GM10847 (cell line): ENCODE data around the gene CCR4.

Experiments
- POLR2A ChIP-seq: IDR thresholded peaks from 2 replicates; pipeline ENCODE4 v1.6.1; 2011; ENCODE audit not compliant: insufficient read length; ENCODE audit errors: extremely low read depth

CCR4 gene

DNA sequence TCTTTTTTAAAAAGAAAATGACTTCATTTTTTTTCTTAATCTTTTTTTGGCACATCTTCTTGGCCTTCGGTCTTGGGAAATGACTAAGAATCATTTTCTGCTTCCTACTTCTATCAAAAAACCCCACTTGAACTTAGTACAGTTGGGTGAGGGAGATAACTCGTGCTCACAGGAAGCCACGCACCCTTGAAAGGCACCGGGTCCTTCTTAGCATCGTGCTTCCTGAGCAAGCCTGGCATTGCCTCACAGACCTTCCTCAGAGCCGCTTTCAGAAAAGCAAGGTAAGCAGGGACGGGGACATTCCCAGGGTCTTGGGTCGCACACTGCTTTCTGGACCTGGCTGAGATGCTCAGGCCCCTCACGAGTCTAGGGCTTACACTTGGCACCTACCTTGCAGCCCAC, at the start of gene CCR4:
CCR4 (plus strand) TSS at position 235 of the 402 bp plus-strand sequence. CDS start 1,779 bp downstream, outside the sequence.
- TF ChIP-seq POLR2A, result no peak

DNA sequence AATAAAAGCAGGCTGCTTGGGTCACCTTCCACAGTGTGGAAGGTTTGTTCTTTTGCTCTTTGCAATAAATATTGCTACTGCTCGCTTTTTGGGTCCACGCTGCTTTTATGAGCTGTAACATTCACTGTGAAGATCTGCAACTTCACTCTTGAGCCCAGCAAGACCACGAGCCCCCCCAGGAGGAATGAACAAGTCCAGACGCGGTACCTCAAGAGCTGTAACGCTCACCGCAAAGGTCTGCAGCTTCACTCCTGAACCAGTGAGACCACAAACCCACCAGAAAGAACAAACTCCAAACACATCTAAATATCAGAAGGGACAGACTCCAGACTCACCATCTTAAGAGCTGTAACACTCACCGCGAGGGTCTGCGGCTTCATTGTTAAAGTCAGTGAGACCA, 47.5 kb upstream of the CCR4 start:
- no peak for TF ChIP-seq POLR2A

DNA sequence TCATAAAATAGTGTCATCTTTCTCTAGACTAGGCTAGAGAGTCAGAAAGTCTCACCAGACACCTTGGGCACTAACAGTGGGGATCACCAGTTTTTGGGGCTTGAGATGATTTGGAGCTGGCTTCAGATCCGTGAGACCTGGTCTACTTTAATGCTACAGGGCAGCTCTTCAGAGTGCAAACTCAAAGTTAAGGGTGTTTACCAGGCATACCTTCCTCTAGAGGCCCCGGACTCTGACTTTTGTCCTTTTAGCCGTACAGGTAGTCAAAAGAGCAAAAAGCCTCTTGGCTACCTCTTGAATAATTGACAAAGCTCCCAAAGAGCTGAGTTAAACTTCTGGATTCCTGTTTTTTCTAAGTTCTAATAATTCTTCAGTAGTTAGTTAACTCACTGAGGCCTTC, 41.4 kb upstream of the CCR4 start:
- TF ChIP-seq POLR2A, result no peak

DNA sequence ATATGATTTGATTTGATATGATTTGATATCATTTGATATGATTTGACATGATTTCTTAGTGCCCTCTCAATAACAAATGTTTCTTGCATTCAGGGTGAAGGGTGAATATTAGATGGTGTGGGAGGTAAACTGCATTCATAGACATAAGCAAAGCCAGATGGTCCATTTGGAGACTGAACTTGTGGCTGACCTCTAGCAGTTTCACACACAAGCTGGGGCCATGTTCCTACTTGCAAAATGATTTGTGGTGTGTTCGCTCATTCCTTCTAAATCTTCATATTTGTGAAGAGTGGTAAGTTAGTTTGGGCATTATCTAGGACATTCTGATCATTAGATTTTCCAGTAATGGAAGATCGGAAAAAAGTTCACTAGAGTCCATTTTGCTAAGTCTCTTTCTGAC, 40.5 kb upstream of the CCR4 start:
- no peak for TF ChIP-seq POLR2A

DNA sequence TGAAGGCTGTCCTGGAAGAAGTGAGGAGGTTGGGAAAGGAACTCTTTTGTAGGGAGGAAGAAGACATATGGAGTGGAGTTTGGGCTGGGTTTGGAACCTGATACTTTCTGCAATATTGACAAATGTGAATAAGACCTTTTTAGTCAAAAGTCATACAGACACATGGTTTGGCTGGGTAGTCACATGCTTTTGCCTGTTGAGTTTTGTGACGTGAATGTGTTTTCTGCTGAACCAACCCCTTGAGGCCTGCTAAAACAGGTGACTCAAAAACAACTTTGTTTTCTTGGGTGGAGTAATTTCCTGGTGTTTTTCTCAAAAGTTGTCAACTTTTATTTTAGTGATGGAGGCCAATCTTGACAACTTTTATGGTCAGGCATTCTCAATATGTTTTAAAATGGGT, 39.4 kb upstream of the CCR4 start:
- TF ChIP-seq POLR2A, result no peak

DNA sequence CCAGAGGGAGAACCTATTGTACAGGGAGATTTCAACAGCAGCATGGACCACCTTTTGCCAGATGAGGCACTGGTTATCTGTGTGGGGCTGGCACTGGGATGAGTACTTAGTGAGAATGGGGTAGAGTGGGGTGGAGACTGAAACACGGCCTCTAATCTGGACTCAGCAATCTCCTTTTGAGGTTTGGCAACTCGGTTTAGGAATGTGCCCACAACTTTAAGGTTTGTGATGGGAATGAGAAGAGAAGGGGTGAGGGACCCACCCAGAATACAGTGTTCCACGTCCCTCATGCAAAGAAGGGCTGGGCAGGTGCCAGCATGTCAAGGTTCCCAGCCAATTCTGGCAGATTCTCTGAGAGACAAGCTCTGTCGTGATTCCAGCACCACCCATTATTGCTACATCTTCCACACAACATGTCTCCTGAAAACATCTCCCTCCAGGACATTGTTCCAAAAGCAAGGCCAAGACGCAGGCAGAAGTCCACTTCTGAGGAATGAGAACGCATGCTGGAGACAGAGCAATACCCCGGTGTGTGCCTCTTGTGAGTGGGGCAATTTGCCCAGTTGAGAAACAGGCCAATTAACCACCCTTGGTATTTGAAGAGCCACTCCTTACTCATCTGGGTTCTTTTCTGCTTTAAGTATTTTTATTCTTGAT, 37.5 kb upstream of the CCR4 start:
- TF ChIP-seq POLR2A, result no peak

DNA sequence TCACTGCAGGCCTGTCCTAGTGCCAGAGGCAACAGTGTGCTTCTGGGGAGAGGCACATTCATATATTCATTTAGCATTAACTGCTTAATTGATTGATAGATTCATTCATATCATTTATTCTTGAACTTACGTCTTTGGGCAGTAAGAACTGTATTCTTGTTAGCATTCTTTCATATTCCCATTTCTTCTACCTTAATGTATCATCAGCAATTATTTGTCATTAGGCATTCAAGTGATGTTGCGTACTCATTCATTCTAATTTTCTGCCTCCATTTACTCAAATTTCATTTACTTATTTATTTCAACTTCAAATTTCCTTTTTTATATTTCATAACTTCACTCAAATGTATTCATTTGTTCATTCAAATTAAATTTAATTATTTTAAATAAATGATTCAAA, 31.5 kb upstream of the CCR4 start:
- no peak for TF ChIP-seq POLR2A

DNA sequence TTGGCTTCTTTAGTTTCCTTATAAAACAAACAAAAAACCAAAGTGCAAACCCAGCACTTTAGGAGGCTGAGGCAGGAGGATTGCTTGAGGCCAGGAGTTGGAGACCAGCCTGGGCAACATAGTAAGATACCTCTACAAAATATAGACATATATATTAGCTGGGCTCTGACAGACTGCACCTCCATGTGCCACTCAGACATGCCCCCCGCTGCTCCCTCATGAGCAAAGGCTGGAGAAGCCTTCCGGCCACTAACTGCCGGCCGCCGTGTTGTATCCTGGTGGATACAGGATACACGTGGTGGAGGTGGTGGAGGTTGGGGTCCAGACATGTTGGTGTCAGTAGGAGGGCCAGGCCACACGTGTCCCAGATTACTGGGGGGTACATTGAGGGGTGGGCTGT, 29.4 kb upstream of the CCR4 start:
- no peak for TF ChIP-seq POLR2A

DNA sequence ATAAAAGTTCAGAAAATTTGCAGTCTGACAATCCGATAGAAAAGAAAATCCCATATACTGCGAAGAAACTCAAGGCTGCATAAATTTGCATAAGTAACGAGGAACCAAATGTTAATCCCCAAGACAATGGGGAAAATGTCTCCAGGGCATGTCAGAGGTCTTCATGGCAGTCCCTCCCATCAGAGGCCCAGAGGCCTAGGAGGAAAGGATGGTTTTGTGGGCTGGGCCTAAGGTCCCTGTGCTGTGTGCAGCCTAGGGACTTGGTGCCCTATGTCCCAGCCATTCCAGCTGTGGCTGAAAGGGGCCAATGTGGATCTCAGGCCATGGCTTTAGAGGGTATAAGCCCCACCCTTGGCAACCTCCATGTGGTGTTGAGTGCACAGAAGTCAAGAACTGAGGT, 21.3 kb upstream of the CCR4 start:
- TF ChIP-seq POLR2A, result no peak

DNA sequence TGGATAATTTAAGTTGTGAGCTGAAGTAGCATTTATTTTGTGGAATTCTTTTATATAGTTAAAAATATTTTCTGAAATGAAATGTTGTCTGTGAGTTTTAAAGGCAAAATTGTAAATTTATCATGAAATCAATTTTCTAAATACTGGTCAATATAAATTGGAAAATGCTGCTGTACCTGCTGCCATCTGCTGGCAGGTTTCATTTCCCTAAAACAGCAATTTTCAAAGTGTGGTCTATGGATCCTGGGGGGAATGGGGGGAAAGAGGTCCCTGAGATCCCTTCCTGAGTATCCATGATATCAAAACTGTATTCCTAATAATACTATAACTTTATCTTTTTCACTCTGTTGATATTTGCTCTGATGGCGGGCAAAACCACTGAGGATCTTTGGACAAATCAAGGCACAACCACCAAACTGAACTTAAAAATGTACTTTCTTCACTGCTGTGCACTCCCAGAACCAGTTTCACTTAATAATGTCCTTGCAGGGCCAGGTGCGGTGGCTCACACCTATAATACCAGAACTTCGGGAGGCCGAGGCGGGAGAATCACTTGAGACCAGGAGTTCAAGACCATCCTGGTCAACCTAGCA, 17.2 kb upstream of the CCR4 start:
- TF ChIP-seq POLR2A, result no peak

DNA sequence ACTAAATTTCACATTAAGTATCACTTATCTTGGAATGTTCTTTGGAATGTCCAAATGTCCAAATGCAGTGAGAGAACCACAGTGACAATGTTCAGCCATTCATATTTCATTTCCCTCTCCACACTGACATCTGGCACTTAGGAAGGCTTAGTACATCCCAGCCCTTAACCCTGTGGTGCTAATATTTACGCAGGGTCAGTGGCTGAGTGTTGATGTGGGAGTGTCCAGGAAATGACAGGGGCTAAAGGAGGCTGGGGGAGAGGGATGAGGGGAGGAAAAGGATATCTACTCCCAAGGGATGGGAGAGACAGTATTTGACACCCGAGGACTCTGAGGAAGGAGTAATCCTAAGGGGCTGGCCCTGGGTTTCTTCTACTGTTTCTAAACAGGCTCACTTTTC, 14.1 kb upstream of the CCR4 start:
- TF ChIP-seq POLR2A, result no peak

DNA sequence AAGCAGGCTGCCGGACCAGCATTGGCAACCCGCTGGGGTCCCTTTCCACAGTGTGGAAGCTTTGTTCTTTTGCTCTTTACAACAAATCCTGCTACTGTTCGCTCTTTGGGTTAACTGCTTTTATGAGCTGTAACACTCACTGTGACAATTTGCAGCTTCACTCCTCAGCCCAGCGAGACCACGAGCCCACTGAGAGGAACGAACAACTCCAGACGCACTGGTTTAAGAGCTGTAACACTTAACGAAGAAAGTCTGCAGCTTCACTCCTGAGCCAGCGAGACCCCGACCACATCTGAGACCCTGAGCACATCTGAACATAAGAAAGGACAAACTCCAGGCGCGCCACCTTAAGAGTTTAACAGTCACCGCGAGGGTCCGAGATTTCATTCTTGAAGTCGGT, 10.7 kb upstream of the CCR4 start:
- no peak for TF ChIP-seq POLR2A

DNA sequence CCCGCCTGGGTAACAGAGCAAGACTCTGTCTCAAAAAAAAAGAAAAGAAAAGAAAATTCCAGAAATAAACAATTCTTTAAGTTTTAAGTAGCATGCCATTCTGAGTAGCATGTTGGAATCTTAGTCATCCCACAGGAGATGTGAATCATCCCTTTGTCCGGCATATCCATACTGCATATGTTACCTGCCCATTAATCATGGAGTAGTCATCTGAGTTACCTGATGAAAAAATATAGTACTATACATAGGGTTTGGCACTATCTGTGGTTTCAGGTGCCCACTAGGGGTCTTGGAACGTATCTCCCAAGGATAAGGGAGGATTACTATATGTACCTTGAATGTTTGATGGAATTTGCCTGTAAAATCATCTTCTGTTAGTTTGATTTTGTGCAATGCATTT, 6.3 kb upstream of the CCR4 start:
- no peak for TF ChIP-seq POLR2A

DNA sequence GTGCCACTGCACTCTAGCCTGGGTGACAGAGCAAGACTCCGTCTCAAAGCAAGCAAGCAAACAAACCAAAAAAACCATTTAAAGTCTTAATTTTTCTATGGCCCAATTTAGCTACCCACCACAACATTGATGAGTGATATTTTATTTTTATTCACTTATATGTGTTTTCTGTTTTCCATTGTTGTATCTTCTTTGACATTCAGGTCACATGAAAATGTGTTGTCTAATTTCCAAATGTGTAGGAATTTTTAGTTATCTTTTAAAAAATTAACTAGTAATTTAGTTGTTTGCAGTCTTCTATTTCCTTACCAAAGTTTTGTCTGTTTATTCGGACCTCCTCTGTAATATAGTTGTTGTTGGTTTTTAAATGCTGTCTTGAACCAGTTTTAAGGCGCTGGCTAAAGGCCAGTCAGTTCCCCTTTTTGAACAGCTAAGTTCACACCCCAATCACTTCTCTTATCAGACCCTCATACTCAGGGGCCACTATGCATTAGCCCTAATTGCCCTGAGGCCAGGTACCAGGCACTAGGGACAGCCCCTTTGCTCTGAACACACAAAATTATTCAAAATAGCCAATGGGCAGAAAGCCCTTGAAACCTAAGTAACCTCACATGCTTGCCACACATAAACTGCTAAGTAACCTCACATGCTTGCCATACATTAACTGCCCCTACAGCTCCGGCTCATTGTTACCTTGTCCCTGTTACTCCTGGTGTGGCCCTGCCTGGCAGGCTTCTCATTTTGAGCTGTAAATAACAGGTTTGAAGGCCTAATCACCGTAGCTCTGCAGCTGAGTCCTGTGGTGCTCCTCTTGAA, 4.3 kb upstream of the CCR4 start:
- TF ChIP-seq POLR2A, result no peak

DNA sequence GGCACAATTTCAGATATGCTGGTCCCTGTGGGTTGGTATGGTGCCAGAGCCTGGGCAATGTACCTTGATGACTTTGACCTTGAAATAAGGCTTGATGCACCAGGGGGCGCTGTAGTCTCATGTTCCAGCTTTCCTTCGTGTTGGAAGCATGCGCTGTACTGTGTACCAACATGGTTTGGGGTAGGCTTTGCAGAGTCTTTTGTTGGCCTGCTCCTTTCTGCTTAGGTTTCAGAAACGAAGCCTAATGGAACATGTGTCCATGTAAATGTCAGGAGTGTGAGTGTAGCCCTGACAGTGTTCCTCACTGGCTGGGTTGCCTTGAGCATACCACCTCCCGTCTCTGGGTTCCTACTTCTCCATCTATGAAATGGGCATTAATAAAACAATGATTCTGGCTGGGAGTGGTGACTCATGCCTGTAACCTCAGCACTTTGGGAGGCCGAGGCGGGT, 3.6 kb upstream of the CCR4 start:
- no peak for TF ChIP-seq POLR2A

DNA sequence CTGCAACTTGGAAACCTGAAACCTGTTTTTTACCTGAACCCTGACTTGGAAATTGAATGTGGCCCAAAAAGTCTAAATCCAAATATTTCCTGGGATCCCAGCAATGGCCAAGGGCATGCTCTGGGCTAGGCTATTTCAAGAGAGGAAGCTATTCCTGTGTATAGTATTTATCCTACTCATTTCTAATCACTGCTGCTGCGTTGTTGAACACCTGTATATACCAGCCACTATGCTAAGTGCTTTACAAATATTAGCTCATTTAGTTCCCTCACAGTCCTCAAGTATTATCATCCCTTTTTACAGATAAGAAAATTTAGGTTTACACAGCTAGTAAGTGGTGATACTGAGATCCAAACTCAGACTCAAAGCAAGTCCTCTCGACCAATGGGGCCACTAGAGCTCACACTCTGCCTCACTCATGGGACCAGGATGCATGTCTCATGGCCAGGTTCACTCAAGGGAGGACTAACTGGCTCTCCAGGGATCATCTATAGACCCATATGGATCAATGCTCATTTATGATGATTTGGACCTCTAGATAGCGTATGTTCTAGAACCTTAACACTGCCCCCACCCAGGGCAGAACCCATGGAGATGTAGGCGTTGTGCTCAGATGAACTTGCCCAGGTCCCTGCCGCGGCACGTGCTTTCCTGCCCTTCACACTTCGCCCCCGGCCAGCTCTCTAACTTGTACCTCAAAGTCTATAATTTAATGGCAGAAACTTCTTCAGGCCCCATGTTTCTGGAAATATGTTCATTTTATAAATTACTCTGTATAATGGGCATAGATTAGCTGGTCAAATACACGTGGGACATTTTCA, 2.6 kb upstream of the CCR4 start:
- no peak for TF ChIP-seq POLR2A

DNA sequence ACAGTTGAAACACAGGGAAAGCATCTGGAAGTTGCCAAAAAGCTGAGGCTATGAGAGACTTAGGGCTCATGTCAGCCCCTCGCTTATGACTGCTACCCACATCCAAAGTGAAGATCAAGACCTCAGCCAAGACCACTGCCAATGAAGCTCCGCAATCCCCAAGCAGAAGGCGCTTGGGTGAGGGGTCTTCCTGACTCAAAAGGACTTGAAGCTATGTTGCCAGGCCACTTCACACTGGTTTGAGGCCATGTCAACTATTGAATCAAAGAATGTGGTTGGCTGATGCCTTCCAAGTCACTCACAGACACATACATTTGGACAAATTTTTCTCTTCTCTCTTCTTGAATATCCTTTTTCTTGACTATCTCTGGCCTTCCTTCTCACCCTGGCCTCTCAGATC, 928 bp upstream of the CCR4 start:
- TF ChIP-seq POLR2A, result no peak
